Measurements from ENCODE around the gene FECH.
A peak's percentile ranks its signal among the peaks of the same experiment; 100 is the strongest.
"Not testable (repeated sequence)": the region's sequence is repeated elsewhere in the genome, so short reads cannot be mapped to it uniquely, and the experiment has no call there.

FECH gene, protein sequence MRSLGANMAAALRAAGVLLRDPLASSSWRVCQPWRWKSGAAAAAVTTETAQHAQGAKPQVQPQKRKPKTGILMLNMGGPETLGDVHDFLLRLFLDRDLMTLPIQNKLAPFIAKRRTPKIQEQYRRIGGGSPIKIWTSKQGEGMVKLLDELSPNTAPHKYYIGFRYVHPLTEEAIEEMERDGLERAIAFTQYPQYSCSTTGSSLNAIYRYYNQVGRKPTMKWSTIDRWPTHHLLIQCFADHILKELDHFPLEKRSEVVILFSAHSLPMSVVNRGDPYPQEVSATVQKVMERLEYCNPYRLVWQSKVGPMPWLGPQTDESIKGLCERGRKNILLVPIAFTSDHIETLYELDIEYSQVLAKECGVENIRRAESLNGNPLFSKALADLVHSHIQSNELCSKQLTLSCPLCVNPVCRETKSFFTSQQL

GRCh38 chr18:57586251-57587049, at the start of gene FECH:
TSS of gene FECH (minus strand) at chr18:57586702. CDS start at chr18:57586620, 82 bp downstream.
- DNase-seq (ENCODE audit: low read depth in 2 of 3, low spot score in 1 of 3), result peak; percentile 21 to 55 (median 23)

DNA sequence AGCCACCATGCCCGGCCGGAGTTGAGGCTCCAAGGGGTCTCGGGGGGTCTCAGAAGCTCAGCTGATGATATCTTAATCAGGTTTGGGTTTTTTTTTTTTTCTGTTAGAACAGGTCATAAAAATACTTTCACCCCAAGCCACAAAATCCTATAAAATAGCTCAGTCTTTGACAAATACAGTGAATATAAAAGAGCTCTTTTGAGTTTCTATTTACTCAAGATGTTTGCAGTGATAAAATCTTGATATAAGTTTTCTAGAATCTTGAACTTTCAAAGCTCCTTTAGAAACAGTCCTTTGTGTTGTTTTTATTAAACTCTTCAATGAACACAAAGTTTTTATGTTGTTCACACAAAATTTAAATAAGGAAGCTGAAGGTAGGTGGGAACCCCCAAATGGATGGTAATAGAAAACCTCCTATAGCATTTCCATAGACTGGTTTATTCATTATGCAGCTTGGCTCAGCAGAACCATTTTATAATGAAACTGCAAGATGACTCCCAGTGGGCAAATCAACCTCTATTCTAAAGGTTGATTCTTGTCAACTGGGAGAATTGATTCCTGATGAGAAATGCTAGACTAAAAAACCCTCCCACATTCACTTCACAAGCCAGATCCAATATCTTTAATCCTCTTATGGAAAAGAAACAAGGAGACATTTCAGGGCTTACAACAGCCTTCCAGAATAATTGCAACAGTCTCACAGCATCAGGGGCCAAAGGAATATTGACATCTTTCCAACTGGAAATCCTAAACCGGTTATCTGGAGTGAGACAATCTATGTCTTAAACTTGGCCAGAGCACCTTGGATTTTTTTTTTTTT, 48.7 kb upstream of the FECH start:
- no peak for DNase-seq (ENCODE audit: low read depth in 2 of 3, low spot score in 1 of 3)

GRCh38 chr18:57631697-57632096, 45.2 kb upstream of the FECH start:
- DNase-seq (ENCODE audit: low read depth in 2 of 3, low spot score in 1 of 3), result no peak

GRCh38 chr18:57630754-57631595, 44.5 kb upstream of the FECH start:
- no peak for DNase-seq (ENCODE audit: low read depth in 2 of 3, low spot score in 1 of 3)

DNA sequence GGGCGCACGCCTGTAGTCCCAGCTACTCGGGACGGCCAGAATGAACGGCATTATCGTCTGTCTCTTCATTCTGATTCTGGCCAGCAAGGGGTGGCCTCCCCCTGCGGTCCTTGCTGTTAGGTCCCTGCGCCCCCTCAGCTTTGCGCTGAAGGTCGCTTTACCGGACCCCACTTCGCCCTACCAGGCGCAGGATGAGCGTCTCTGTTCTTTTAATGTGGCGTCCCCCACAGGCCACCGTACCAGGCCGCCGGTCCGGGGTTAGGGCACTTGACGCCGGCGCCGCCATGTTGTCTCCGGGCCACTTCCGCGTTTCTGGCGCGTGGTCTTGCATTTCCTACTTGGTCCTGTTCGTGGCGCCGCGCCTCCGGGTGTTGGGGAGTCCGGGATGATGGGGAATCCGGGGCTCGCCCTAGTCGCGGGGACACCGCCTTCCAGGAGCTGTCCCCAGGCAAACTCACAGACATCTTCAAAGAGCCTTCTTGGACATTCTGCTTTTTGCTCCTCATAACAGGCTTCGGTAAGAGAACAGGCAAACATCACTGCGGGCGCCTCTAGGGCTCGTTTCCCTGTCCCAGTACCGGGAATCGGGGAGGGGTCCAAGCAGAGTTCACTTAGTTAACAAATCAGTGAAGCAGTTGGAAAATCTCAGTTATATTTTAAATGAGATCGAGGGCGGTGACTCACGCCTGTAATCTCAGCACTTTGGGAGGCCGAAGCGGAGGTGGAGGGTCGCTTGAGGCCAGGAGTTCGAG, 43.7 kb upstream of the FECH start:
- peak; percentile 89 to 93 (median 92) for DNase-seq (ENCODE audit: low read depth in 2 of 3, low spot score in 1 of 3)

GRCh38 chr18:57629422-57629821, 42.9 kb upstream of the FECH start:
- no peak for DNase-seq (ENCODE audit: low read depth in 2 of 3, low spot score in 1 of 3)

GRCh38 chr18:57627488-57627887, 41.0 kb upstream of the FECH start:
- no peak for DNase-seq (ENCODE audit: low read depth in 2 of 3, low spot score in 1 of 3)

DNA sequence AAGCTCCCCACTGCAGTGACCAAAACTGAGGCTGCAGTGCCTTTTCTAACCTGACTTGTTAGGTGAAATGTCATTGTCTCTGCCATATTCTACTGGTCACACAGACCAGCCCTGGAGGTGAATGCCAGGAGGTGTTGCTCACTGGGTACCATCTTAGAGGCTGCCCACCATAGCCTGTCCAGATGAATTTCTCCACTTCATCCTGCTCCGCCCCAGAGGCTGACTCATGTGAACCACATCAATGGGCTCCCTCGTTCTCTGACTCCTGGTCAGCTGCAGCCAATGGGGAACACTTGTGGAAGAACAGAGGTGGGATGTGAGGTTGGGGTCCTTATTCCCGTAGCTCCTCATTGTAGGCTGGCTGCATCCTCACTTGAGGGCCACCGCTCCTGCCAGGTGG, 38.5 kb upstream of the FECH start:
- no peak for DNase-seq (ENCODE audit: low read depth in 2 of 3, low spot score in 1 of 3)

DNA sequence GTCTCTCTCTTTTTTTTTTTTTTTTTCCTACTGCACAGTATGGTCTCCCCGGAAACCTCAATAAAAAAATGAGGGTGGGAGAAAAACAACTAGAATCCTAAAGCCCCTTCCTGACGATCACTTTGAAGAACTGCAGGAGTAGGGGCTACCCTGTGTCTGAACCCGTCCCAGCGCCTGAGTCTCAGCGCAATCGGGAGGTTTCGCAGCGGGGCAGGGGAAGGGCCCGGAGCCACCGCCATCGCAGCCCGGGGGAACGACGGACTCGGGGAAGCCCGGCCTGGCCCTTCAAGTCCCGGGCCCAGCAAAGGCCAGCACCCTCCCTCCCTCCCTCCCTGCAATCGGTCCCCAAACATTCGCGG, 34.7 kb upstream of the FECH start:
- peak in 1 of 3 donors; percentile 13 for DNase-seq (ENCODE audit: low read depth in 2 of 3, low spot score in 1 of 3)

DNA sequence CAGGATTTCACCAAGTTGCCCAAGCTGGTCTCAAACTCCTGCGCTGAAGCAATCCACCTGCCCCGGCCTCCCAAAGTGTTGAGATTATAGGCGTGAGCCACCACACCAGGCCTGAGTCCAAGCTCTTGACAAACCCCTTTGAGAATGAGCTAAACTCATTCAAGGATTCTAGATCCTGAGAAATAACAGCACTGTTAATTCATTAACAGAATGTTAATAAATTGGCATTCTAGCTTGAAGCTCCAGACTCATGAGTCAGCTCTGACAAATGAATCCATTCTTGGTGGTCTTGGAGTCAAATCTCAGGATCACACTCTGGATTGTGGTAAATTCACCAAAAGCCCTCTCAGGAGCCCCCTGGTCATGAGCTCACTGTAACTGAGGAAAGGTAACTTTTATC, 33.4 kb upstream of the FECH start:
- no peak for DNase-seq (ENCODE audit: low read depth in 2 of 3, low spot score in 1 of 3)

- DNase-seq (ENCODE audit: low read depth in 2 of 3, low spot score in 1 of 3), result no peak
Observed at GRCh38 chr18:57618910-57619309, 32.4 kb upstream of the FECH start.

DNA sequence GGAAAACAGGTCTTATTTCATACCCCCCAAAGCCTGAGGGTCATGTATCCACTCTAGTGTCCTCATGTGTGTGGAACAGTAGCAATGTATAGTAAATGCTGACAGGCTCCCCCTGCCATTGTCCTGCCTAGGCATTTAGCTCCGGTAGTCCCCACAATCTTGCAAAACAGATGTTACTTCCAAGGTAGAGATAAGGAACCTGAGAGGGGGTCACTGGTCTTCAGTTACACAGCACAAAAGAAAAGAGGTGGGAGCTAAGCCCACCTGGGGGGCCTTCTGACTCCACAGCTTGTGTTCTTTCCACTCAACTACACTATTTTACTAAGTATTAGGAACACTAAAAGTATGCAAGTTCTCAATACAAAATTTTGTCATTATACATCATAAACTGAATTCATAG, 17.4 kb upstream of the FECH start:
- DNase-seq (ENCODE audit: low read depth in 2 of 3, low spot score in 1 of 3), result no peak

- DNase-seq (ENCODE audit: low read depth in 2 of 3, low spot score in 1 of 3), result no peak
Observed at GRCh38 chr18:57595347-57595746, 8.8 kb upstream of the FECH start.

DNA sequence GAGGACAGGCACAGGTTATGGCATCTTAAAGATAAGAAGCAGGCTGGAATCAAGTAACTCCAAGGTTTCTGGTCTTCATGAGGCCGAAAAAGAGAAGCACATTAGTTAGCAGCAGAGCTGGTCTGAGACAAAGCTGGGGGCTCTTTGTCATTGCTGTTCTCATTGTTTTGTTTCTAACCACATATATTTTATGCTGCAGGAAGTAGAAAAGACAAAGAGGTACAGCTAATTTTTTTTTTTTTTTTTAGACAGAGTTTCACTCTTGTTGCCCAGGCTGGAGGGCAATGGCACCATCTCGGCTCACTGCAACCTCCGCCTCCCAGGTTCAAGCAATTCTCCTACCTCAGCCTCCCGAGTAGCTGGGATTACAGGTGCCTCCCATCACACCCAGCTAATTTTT, 6.2 kb upstream of the FECH start:
- not testable (repeated sequence) for DNase-seq (ENCODE audit: low read depth in 2 of 3, low spot score in 1 of 3)

GRCh38 chr18:57589161-57589560, 2.7 kb upstream of the FECH start:
- no peak for DNase-seq (ENCODE audit: low read depth in 2 of 3, low spot score in 1 of 3)

DNA sequence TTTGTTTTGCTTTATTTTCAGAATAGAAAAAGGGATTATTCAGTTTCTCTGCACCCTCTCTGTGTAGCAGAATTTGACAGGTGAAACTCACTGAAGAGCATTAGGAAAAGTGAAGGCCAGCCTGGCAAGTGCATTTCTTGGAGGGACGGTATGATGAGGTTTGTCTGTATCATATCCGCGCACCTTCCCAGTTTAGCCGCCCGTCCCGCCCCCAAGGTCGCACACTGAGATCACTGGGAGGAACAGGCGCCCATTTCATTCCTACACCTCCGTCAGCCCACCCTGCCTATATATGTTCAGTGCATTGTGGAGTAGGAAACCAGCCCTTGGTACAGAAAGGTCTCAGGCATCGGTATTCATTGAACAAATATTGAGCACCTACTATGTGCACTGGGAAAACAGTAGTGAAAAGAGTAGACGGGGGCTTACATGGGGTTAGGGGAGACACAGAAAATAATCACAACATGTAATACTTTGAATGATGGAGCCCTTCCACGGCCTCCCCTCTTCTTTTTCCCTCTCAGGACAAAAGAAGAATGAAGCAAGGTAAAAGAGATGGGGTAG, 678 bp upstream of the FECH start:
- no peak for DNase-seq (ENCODE audit: low read depth in 2 of 3, low spot score in 1 of 3)

GRCh38 chr18:57585855-57586250, 649 bp downstream of the FECH start:
- no peak for DNase-seq (ENCODE audit: low read depth in 2 of 3, low spot score in 1 of 3)

DNA sequence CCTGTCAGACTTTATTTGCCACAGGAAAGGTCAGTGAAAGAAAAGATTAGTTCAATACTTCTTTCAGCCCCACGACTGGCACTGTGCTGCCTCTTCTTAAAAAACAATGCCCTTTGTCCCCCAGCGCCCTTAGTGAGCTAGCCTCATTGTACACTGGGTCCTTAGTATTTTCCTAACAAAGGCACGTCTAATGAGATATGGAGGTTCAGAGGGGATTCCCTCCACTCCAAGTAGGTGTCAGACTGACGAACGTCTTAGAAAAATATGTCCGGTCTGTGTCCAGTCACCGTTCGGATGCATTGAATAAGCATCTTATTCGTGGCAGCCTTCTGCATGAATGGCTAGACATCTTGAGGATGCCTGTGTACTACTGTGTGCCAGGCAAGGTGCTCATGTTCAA, 1.1 kb downstream of the FECH start:
- no peak for DNase-seq (ENCODE audit: low read depth in 2 of 3, low spot score in 1 of 3)

DNA sequence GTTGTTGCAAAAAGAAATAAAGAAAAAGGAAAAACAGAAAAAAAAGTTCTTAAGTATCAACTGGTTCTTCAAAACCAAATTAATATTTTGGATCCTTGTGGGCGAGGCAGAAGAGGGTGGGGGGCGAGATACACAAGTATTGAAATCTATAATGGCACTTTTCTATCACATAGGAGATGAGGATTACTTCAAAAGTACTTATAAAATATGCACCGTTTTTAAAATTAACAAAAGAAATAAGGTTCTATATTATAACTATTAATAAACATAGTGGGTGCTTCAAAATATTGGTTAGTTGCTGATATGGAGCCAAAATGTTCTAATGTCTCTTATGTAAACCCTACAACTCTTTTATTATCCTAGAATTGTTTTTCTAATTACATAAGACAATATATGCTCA, 2.1 kb downstream of the FECH start:
- DNase-seq (ENCODE audit: low read depth in 2 of 3, low spot score in 1 of 3), result no peak
